Ecto neural progenitor cell (in vitro differentiated cells): ENCODE data around the gene MT1B.

ENCODE experiments used
- DNase-seq: peaks from one replicate; pipeline ENCODE4 v3.0.0-alpha.2; 2018; ENCODE audit warnings: low spot score

The MT1B gene

GRCh38 chr16:56651586-56651985 lies at the start of gene MT1B:
Gene MT1B, plus strand, starts transcription at chr16:56651886. Its CDS starts 68 bp downstream, at chr16:56651954.
- no peak for DNase-seq

GRCh38 chr16:56603589-56603988 lies 48.1 kb upstream of the MT1B start:
- no peak for DNase-seq

GRCh38 chr16:56604966-56605365 lies 46.7 kb upstream of the MT1B start:
- no peak for DNase-seq

GRCh38 chr16:56605475-56605874 lies 46.2 kb upstream of the MT1B start:
- DNase-seq = no peak

- DNase-seq = no peak
These were observed 45.6 kb upstream of the MT1B start for GRCh38 chr16:56606071-56606475.

- no peak for DNase-seq
These were observed 45.1 kb upstream of the MT1B start for GRCh38 chr16:56606476-56607108.

- no peak for DNase-seq
These were observed 44.5 kb upstream of the MT1B start for GRCh38 chr16:56607109-56607618.

GRCh38 chr16:56607675-56608042 lies 44.0 kb upstream of the MT1B start:
- DNase-seq = no peak

GRCh38 chr16:56608043-56608875 lies 43.4 kb upstream of the MT1B start, which contains the start of gene MT2A:
Gene MT2A, plus strand, starts transcription at chr16:56608584. Its CDS starts 72 bp downstream, at chr16:56608656.
- DNase-seq = peak; percentile 91

GRCh38 chr16:56608876-56609462 lies 42.7 kb upstream of the MT1B start:
- no peak for DNase-seq

- DNase-seq = no peak
These were observed 42.2 kb upstream of the MT1B start for GRCh38 chr16:56609463-56609921.

- DNase-seq = no peak
These were observed 41.6 kb upstream of the MT1B start for GRCh38 chr16:56610017-56610608.

GRCh38 chr16:56610609-56611111 lies 41.0 kb upstream of the MT1B start:
- no peak for DNase-seq

GRCh38 chr16:56611281-56611833 lies 40.3 kb upstream of the MT1B start:
- no peak for DNase-seq

- no peak for DNase-seq
These were observed 38.0 kb upstream of the MT1B start for GRCh38 chr16:56613706-56614105.

GRCh38 chr16:56614549-56614991 lies 37.1 kb upstream of the MT1B start:
- no peak for DNase-seq

- no peak for DNase-seq
These were observed 36.3 kb upstream of the MT1B start for GRCh38 chr16:56615353-56615752.

- DNase-seq = no peak
These were observed 35.0 kb upstream of the MT1B start for GRCh38 chr16:56616608-56617211.

- peak; percentile 66 for DNase-seq
These were observed 34.2 kb upstream of the MT1B start for GRCh38 chr16:56617212-56618085.

- no peak for DNase-seq
These were observed 33.5 kb upstream of the MT1B start for GRCh38 chr16:56618138-56618537.
